Keratinocyte (primary cell): Measurements from ENCODE around the gene SCFD2.

Experiments used
- CTCF ChIP-seq, 3 experiments: IDR thresholded peaks in 1 of 3; conservative IDR thresholded peaks in 1 of 3; optimal IDR thresholded peaks in 1 of 3; 2 replicates in 2 of 3; 3 replicates in 1 of 3; pipeline versions ENCODE3 to v1.5.1; 2011; ENCODE audit warnings: low read length in 3 of 3, mild to moderate bottlenecking in 3 of 3, moderate library complexity in 2 of 3, control low read depth in 1 of 3, inconsistent platforms in 1 of 3; ENCODE audit not compliant: insufficient read depth in 2 of 3; ENCODE audit errors: extremely low read depth in 1 of 3
- EZH2 ChIP-seq: IDR thresholded peaks from one replicate; pipeline ENCODE4 v1.6.1; 2012; ENCODE audit warnings: inconsistent platforms, mild to moderate bottlenecking, low read length, moderate library complexity

- TF ChIP-seq CTCF (optimal IDR thresholded peaks at IDR 0.05 in 1 of 3, IDR thresholded peaks at IDR 0.05 in 1 of 3, conservative IDR thresholded peaks at IDR 0.05 in 1 of 3; ENCODE audit: extremely low read depth in 1 of 3, insufficient read depth in 2 of 3, low read length in 3 of 3): no peak
- no peak for TF ChIP-seq EZH2
Observed at GRCh38 chr4:53151489-53151788, 214.4 kb downstream of the SCFD2 start.
